ENCODE data around the gene NSD1.
"Not testable (repeated sequence)": the region's sequence is repeated elsewhere in the genome, so short reads cannot be mapped to it uniquely, and the experiment has no call there.

Gene NSD1

DNA sequence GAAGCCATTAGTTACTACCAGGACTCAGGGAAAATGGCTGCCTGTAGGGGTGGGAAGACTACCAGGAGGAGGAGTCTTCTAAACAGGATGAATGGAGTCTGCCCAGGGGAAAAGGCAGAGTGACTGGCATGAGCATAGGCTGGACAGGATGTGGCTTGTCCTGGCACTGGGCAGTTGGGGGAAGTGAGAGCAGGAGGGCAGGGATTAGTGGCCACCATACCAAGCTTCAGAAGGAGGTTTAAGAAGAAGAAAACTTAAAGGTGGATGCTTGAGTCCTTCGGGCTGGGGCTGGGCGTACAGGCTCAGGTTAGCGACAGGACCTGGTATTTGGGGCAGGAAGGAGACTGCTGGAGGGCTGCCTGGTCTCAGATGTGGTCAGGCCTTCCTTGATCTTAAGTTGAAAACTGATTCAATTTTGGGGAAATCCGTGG, 5.0 kb upstream of the NSD1 start:
- DNase-seq: no peak

DNA sequence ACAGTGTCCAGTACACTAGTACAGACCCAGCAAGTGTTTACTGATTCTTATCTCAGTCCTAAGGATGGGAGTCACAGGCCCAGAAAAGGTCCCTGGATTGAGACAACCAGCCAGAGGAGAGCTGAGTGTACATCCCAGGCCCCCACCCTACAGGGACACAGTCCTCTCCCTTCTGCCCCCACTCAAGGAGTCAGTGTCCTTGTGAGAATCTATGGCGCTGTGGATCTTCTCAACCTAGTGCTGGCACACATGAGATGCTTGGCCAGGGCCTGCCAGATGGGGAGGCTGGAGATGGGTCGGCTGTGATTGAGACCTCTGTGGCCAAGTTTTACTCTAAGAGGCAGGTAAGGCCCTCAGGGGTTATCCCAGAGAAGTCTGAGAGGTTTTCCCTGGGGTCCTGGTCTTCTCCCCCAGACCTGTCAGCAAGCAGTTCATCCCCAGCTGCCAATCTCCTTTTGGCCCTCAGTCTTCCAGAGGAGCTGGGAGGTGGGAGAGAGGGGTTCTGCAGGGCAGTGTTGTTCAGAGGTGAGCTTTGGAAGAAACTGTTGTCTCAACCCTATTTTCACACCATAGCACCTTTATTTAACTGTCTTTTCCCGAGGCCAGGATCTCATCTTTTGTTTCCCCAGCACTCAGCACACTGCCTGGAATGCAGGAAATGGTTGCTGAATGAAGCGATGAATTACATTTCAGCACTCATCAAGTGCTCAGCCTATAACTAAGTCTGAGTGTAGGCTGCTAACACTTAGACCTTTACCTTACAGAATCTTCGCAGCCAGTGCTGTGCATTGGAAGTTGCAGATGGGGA, 3.2 kb upstream of the NSD1 start:
- DNase-seq: no peak

DNA sequence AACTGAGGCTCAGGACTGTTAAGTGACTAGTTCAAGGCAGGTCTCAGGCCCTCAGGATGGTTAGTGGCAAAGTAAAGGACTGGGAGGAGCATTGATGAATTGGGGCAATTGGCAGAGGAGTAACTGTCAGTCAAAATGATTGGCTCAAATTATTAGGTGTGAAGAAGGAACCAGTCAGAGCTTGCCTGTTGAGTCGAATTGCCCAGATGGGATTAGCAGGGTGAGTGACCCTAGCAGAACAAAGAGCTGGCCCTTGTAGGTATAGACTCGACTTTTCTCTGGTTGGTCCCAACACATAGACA, 2.6 kb upstream of the NSD1 start:
- no peak for DNase-seq

DNA sequence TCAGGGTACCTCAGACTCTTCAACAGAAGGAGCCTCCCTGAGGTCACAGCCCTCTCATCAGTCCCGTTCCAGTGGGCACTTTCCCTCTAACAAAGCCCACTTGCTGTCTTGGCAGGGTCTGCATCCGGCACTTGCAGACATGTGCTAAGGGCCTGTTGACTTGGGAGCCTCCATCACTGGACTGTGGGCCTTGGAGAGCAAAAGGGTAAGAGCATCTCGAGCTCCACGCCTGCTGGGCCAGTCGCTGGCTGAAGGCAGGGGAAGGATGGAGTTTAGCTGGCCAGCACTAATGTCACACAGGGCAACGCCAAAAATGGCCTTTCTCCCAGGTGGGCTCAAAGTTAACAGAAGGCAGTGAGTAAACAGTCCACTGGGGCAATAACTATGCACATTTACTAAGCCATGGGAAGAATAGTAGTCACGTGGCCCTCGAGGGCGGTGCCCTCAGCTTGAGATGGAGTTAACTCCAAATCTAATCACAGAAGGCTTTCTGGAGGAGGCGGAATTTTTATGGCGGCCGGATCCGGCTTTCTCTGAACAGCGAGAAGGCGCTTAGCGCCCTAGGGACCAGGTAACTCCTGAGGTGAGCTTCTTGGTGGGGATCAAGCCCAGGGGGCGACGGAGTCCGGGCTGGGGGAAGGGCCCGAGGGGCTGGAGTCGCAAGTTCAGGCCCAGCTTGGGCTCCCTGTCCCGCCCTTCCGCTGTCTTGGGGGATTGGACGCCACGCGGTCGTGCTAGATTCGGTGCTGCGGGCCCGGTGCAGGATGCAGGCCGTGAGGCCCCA, 2.0 kb upstream of the NSD1 start:
- no peak for DNase-seq

DNA sequence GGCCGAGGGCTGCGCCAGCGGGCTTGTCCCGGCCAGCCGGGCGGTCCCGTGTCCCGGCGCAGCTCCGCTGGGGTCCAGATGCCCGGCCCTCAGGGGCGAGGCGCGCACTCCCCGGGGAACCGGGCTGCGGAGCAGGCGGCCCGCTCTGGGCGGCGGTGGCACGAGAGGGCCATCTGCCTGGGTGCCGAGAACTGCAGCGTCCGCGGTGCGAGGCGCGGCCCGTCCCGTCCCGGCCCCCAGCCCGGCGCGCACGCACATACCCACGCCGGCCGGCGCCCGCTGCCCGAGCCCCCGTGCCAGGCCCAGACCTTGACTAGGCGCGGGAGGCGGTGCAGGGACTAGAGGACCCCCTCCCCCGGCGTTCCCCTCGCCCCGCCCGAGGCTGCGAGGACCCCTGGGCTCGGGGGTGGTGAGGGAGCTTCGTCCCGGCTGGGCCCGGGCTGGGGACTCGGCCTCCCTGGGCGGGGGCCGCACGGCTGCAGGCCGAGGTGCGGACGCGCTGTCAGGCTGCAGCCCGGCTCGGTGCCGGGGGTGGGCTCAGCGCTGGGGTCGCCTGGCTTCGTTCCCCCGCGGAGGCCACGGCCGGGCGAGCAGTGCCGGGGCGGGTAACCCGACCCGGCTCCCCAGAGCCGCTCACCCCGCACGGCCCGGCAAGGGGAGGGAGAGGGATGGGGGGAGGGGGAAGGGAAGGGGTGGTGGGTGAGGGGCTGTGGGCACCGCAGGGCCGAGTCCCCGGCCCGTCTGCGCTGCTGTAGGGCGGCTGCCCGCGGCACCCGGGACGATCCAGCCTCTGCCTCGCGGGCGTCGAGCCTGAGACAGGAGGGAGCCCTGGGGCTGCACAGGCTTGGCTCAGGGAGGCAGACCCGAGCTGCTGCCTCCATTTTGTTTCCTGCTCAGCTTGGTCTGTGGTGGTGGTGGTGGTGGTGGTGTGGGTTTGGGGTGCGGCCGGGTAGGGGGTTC, 1.2 kb upstream of the NSD1 start:
- DNase-seq: no peak

DNA sequence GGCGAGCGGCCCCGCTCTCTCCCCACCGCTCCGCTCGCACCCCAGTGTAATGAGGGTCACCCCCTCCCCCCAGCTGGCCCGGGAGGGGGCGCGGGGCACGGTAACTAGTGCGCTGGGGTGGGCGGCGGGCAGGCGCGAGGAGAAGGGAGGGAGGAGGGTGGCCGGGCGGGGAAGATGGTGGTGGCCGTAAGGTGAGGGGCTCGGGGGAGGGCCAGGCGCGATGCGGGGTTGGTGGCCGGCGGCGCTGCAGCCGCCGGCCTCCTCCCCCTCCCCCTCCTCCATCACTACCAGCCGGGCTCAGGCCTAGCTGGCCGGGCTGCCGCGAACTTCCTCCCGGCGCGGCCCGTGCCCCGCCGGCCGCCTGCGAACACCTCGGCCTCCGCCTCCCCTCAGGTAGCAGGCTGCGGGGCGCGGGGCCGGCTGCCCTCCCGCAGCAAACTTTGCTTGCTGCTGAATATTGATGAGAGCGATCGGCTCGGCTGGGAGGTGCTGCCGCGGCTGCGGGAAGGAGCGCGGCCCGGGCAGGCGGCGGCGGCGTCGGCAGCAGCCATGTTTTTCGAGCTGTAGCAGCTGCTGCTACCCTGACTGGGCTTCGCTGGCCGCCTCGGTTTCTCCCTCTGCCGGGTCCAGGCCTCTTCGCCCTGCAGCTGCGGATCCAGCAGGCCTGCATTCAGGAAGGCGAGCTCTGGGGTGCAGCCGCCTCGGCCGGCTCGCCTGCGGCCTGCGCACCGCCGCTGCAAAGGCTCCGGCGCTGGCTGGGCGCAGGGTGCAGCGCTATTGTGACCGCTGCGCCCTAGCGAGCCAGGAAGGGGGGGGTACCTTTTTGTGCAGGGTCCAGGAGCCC, 502 bp downstream of the NSD1 start:
- peak; percentile 51 for DNase-seq

DNA sequence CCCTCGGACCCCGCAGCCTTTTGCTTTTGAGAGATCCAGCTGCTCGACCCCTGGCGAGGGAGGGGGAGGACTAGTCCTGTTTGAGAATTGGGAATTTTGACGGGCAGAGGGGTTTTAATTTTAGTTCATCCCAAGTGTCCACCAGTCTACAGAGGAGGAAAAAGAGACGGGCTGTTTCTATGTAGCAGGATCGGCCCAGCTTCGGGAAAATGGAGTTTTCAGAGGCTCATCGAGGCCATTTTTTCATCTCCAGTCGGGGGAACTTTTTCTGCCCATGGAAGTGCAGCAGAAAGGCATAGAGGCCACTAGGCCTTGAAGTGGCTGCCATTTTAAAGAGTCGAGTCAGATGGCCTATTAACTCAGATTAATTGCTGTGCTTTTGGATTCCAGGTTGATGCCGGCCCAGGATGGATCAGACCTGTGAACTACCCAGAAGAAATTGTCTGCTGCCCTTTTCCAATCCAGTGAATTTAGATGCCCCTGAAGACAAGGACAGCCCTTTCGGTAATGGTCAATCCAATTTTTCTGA, 1.2 kb downstream of the NSD1 start:
- DNase-seq: no peak

DNA sequence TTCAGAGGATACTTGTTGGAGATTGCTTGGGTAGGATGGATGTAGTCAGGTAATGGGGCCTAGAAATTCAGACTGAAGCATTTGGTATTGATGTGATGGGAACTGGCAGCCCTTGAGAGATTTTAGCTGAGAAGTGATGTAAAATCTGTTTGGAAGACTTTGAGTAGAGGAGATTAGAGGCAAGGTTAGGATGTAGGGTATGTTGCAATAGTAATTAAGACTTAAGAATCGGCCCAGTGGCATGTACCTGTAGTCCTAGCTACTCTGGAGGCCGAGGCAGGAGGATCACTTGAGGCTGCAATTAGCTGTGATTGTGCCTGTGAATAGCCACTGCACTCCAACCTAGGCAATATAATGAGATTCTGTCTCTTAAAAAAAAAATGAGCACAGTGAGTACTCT, 6.7 kb downstream of the NSD1 start:
- DNase-seq: no peak

DNA sequence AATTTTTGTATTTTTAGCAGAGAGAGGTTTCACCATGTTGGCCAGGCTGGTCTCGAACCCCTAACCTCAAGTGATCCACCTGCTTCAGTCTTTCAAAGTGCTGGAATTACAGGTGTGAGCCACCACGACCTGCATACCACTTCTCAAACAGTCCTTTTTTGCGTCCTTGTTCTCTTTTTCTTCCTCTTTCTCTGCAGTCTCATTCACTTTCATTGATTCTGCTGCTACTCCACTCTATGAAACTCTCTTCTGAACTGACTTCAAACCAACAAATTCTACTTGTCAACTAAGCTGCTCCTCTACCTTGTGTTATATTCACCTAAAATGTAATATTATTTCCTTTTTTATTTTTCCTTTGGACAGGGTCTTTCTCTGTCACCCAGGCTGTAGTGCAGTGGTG, 7.9 kb downstream of the NSD1 start:
- no peak for DNase-seq

DNA sequence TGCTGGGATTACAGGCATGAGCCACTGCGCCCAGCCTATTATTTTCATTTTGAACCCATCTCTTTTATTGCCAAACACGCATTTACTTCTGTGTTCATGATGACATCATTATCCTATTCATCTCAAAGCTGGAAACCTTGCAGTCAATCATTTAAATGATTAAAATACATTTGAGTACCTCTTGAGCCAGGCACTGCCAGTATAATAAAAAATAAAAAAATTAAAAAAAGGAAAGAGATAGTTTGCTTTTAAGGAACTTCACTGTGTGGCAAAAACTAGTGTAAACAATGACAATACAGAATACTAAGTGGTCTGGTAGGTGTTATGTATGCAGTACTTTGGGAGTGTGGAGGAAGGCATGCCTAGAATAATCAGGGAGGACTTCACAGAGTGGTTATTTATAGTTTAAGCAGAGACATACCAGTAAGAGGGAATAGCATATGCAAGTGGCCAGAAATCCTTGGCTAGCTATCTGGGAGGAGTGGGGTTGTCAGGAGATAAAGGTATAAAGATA, 8.6 kb downstream of the NSD1 start:
- no peak for DNase-seq

DNA sequence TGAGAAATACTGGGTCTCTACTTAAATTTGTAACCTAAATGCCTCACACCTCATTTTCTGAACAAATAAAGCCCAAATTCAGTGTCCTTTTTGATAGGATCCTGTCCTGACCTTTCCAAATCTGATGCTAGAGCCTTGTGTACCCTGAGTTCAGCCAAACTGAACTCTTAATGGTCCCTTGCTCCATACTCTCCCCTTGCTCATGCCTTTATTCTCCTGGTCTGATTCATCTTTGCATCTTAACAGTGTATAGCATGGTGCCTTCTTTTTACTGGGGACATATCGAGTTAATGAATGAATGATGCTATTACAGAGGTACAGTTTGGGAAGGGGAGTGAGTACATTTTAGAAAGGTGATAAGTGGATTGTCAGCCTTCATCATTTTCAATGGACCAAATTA, 9.2 kb downstream of the NSD1 start:
- DNase-seq: no peak

DNA sequence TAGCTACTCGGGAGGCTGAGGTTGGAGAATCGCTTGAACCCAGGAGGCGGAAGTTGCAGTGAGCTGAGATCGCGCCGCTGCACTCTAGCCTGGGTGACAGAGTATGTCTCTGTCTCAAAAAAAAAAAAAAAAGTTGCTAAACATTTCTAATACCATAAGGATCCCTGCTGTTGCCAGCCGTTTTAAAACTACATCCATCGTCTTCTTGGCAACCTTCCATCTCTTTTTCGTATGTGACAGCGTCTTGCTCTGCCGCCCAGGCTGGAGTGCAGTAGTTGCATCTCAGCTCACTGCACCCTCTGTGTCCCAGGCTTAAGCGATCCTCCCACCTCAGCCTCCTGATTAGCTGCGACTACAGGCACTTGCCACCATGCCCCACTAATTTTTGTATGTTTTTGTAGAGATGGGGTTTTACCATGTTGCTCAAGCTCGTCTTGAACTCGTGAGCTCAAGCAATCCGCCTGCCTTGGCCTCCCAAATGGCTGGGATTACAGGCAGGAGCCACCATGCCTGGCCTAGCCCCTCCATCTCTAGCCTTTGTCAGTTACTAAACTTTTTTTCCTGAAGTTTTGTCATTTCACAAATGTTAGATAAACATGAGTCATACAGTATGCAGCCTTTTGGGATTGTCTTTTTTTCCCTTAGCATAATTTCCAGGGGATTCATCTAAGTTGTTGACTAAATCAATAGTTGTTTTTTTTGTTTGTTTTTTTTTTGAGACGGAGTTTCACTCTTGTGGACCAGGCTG, 13.5 kb downstream of the NSD1 start:
- no peak for DNase-seq

DNA sequence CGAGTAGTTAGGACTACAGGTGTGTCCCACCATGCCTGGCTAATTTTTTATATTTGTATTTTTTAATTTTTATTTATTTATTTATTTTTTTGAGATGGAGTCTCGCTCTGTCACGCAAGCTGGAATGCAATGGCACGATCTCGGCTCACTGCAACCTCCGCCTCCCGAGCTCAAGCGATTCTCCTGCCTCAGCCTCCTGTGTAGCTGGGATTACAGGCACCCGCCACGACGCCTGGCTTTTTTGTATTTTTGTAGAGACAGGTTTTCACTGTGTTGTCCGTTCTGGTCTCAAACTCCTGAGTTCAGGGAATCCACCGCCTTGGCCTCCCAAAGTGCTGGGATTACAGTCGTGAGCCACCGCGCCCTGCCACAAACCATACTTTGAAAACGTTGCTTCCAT, 16.5 kb downstream of the NSD1 start:
- not testable (repeated sequence) for DNase-seq

DNA sequence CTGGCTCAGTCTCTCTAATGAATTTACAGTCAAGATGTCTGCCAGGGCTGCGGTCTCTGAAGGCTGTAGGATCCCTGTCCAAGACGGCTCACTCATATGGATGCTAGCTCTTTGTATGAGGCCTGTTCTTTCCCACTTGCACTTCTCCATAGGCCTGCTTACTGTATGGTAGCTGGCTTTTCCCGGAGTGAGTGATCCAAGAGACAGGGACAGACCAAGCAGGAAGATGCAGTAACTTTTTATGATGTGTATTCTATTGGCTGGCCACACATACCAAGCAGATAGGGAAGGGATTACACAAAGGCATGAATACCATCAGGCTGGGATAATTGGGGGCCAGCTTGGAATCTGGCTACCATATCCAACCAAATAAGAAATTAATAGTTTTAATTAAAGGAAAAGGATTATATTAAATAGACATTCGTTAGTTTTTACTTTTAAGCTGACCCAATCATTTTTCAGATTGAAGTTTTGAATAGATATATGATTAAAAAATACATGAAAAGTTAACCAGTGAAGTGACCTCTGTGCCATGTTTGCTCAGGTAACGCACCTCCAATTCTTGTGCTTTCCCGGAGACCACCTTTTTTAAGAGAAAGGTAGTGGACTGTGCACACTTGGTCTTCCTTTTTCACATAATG, 20.6 kb downstream of the NSD1 start:
- no peak for DNase-seq

DNA sequence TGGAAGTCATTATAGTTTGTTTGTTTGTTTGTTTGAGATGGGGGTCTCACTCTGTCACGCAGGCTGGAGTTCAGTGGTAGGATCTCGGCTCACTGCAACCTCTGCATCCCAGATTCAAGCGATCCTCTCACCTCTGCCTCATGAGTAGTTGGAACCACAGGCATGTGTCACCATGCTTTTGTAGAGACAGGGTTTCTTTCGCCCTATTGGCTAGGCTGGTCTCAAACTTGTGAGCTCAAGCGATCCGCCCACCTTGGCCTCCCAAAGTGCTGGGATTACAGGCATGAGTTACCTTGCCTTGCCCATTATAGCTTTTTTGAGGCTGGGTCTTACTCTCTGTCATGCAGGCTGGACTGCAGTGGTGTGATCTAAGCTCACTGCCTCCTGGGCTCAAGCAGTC, 28.8 kb downstream of the NSD1 start:
- DNase-seq: no peak

DNA sequence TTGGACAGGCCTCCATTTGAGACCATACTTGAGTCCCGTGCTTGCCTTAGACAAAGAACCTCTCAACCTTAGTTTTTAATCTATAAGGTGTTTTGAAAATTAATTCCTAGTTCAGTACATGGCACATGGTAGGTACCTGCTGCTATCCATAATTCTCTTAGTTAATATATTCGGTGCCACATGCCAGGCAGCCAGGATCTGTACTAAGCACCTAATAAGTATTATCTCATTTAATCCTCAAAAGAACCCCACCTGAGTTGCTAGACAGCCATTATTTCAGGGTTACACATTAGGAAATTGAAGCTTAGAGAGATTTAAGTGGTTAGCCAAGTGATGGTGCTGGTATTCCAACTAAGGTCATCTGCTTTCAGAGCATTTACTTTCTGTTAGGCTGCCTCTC, 29.9 kb downstream of the NSD1 start:
- no peak for DNase-seq

DNA sequence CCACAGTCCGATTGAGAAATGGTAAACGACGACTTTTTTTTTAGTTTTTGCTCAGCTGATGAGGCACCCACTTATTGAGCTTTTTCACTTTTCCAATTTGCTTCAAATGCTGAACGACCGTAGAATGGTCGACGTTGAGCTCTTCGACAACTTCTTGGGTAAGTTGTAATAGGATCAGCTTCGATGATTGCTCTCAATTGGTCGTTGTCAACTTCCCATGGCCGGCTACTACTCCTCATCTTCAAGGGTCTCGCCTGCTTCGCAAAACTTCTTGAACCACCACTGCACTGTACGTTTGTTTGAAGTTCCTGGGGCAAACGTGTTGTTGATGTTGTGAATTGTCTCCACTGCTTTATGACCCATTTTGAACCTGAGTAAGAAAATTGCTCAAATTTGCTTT, 35.7 kb downstream of the NSD1 start:
- no peak for DNase-seq

DNA sequence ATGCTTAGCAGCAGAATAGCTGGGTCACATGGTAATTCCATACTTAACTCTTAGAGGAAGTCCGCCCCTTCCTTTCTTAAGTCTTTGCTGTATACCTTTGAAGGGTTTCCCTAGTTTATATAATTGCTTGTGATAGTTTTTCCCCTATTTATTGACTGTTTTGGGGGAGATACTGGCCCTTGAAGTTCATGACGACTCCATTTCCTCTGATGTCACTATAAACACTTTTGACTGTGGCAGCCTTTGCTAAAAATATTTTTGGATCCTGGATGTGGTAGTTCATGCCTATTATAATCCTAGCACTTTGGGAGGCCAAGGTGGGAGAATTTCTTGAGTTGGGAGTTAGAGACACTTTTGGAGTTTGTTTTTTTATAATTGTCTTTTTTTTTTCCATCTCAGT, 38.4 kb downstream of the NSD1 start:
- DNase-seq: no peak

DNA sequence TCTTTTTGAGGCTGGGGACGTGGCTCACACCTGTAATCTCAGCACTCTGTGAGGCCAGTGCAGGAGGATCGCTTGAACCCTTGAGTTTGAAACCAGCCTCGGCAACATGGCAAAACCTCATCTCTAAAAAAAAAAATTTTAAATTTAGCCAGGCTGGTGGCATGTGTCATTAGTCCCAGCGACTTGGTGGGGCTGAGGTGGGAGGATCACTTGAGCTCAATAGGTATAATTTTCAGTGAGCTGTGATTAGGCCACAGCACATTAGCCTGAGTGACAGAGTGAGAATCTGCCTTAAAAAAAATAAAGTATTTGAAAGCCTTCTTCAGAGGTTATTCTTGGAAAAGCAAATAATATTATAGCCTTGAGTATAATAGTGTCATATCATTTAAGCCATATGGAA, 41.8 kb downstream of the NSD1 start:
- no peak for DNase-seq

DNA sequence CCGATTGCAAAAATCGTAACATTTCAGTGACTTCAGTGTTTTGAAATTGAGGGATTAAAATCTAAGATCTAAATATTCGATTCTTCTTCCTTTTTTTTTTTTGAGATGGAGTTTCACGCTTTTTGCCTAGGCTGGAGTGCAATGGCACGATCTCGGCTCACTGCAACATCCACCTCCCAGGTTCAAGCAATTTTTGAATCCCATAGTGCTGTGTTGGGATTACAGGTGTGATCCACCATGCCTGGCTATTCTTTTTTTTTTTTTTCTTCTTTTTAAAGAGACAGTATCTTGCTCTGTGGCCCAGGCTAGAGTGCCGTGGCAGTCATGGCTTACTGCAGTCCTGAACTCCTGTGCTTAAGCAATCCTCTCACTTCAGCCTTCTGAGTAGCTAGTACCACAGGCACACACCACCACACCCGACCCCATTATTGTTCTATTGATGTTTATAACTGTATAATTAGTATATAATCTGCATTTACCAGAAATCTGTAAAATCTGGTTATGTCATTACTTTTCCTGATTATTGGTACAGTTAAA, 42.7 kb downstream of the NSD1 start:
- DNase-seq: no peak

All from activated effector memory CD4-positive, alpha-beta T cell treated with Interleukin-2 at 50 U/mL for 16 hours (primary cell).